BE2C (cell line): ENCODE measurements around the gene CPS1.

Source experiments
- DNase-seq: peaks from one replicate; pipeline ENCODE4 v3.0.0-alpha.2; 2020
- H3K27me3 ChIP-seq: fragments of 250-450 bp; sonication (Bioruptor Pico); 2 replicates; pipeline ENCODE4 v1.5.1; 2020; ENCODE audit warnings: mild to moderate bottlenecking
- H3K36me3 ChIP-seq: fragments of 250-450 bp; sonication (Bioruptor Pico); 2 replicates; pipeline ENCODE4 v1.5.1; 2020; ENCODE audit warnings: mild to moderate bottlenecking
- H3K4me1 ChIP-seq: fragments of 250-450 bp; sonication (Bioruptor Pico); 2 replicates; pipeline ENCODE4 v1.5.1; 2020
- H3K4me3 ChIP-seq: 2 replicates; pipeline ENCODE4 v1.5.1; 2011; ENCODE audit warnings: low read depth, low read length
- H3K9me3 ChIP-seq: fragments of 250-450 bp; sonication (Bioruptor Pico); 2 replicates; pipeline ENCODE4 v1.5.1; 2020
- TF ChIP-seq, protein P1 (sequence below): IDR thresholded peaks from 2 replicates; pipeline ENCODE4 v1.5.1; 2012; ENCODE audit warnings: mild to moderate bottlenecking, low read depth, low read length

Gene CPS1

DNA sequence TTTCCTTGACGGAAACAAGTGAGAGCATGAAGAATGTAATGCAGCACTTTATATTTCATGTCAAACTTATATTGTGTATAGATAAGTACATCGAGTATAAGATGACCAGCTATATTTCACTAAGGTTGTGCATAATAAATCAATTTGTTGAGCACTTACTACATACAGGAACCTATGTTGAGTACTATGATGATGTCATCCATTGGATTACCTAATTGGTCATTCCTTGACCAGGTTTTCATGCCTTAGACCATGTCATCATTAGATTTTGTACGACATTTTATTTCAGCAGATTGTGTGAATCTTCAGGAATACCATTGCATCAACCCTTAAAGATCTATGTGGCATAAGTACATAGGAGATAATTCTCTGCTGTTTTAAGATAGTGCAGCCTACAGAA, 119.7 kb downstream of the CPS1 start:
- Histone ChIP-seq H3K4me1 (no peaks in the 10 kb centered on the region), H3K9me3 (no peaks in the 10 kb centered on the region), H3K27me3 (no peaks in the 10 kb centered on the region), H3K36me3 (no peaks in the 10 kb centered on the region), H3K4me3 (no peak overlapping the region)
- no peak for DNase-seq
- TF ChIP-seq, protein P1, sequence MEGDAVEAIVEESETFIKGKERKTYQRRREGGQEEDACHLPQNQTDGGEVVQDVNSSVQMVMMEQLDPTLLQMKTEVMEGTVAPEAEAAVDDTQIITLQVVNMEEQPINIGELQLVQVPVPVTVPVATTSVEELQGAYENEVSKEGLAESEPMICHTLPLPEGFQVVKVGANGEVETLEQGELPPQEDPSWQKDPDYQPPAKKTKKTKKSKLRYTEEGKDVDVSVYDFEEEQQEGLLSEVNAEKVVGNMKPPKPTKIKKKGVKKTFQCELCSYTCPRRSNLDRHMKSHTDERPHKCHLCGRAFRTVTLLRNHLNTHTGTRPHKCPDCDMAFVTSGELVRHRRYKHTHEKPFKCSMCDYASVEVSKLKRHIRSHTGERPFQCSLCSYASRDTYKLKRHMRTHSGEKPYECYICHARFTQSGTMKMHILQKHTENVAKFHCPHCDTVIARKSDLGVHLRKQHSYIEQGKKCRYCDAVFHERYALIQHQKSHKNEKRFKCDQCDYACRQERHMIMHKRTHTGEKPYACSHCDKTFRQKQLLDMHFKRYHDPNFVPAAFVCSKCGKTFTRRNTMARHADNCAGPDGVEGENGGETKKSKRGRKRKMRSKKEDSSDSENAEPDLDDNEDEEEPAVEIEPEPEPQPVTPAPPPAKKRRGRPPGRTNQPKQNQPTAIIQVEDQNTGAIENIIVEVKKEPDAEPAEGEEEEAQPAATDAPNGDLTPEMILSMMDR, result no peak

DNA sequence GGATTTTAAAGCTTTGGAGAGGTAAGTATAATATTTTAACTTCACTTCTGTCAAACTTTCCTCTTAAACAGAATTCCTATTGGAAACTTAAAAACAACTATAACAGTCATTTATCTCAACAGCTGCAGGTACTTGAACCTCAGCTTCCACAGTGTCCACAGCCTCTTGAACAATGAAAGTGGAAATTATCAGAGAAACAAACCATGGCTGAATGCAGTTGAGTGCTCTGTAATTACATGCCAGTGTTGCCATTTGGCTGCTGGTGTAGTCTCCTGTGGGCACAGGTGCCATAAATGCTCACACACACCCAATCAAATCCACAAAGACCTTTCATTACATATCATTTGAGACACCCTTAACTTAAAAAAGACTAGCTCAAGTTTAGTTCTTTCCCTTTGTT, 125.1 kb downstream of the CPS1 start:
- Histone ChIP-seq H3K9me3 (no peaks in the 10 kb centered on the region), H3K27me3 (no peaks in the 10 kb centered on the region), H3K4me3 (no peak overlapping the region), H3K4me1 (no peaks in the 10 kb centered on the region), H3K36me3 (no peaks in the 10 kb centered on the region)
- TF ChIP-seq, protein P1, result no peak
- DNase-seq, result no peak

DNA sequence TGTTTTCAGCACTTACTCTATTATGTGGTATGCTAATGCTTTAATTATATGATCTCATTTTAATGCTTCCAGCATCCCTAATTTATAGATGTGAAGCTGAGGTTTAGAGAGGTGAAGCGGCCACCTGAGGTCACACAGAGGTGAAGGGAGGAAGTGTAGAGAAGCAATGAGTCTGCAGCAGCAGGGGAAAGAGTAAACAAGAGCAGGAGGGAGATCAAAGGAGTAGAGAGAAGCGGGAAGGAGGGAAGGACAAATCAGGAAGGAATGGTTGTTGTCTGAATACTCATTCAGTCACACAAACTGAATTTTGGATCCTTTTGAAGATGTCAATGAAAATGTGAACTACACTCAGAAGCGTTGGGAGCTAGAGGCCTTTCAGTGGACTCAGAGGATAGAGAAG, 130.0 kb downstream of the CPS1 start:
- no peaks in the 10 kb centered on the region for H3K4me1 ChIP-seq
- no peaks in the 10 kb centered on the region for H3K36me3 ChIP-seq
- no peaks in the 10 kb centered on the region for H3K27me3 ChIP-seq
- no peak overlapping the region for H3K4me3 ChIP-seq
- H3K9me3 ChIP-seq, result no peaks in the 10 kb centered on the region
- DNase-seq, result no peak
- TF ChIP-seq, protein P1, result no peak

DNA sequence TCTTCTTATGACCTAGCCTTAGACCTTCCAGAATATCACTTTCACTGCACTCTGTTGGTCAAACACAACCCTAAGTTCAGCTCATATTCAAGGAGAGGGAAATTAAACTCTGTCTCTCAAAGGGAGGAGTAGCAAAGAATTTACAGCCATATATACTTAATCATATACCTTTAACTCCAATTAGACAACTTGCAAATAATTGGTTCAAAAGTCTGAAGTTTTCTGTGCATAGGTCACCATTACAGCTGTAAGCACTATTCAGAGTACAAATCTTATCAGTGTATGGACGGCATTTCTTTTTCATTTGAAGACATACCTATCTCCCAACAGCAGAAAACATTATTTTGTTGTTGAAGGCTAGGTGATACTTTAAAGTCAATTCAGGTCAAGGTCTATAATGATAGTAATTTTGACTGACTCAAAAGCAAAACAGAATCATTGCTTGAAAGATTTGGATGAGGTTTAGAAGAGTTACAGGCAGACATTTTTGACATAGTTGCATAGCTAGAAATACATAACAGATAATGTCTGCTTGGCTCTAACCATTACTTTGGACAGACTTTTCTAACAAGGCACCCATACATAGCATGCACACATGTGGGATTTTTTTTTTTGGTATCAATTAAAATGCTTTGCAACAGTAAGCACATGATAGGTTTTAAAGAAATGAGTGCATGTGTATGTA, 131.5 kb downstream of the CPS1 start:
- no peaks in the 10 kb centered on the region for H3K27me3 ChIP-seq
- TF ChIP-seq, protein P1, result no peak

GRCh38 chr2:210707900-210708299, 151.5 kb downstream of the CPS1 start:
- DNase-seq, result no peak
- no peaks in the 10 kb centered on the region for H3K9me3 ChIP-seq
- no peak overlapping the region for H3K4me3 ChIP-seq
- TF ChIP-seq, protein P1, result no peak
- H3K27me3 ChIP-seq, result no peaks in the 10 kb centered on the region
- H3K36me3 ChIP-seq, result no peaks in the 10 kb centered on the region
- H3K4me1 ChIP-seq, result peaks cover 4% of the 10 kb centered on the region; the same call in 1 of the 2 replicates

More for the DNA sequence above, 131.5 kb downstream of the CPS1 start:
- Histone ChIP-seq H3K9me3 (no peaks in the 10 kb centered on the region), H3K36me3 (no peaks in the 10 kb centered on the region), H3K4me1 (no peaks in the 10 kb centered on the region), H3K4me3 (no peak overlapping the region)
- no peak for DNase-seq

- no peak for DNase-seq
- Histone ChIP-seq H3K36me3 (no peaks in the 10 kb centered on the region), H3K4me3 (no peak overlapping the region), H3K9me3 (no peaks in the 10 kb centered on the region), H3K4me1 (peaks cover 4% of the 10 kb centered on the region; the same call in 1 of the 2 replicates), H3K27me3 (no peaks in the 10 kb centered on the region)
- TF ChIP-seq, protein P1, result no peak
Measured at GRCh38 chr2:210713122-210713521, 156.7 kb downstream of the CPS1 start.
